ENCODE data around the gene JMJD6. TPM values are rescaled to one million over a fixed set of nuclear protein-coding genes. Genes with fewer than 3 reads are reported as not detected.

JMJD6 gene
- total RNA-seq, 1 donor from 2014 or later: 68.6 TPM

DNA sequence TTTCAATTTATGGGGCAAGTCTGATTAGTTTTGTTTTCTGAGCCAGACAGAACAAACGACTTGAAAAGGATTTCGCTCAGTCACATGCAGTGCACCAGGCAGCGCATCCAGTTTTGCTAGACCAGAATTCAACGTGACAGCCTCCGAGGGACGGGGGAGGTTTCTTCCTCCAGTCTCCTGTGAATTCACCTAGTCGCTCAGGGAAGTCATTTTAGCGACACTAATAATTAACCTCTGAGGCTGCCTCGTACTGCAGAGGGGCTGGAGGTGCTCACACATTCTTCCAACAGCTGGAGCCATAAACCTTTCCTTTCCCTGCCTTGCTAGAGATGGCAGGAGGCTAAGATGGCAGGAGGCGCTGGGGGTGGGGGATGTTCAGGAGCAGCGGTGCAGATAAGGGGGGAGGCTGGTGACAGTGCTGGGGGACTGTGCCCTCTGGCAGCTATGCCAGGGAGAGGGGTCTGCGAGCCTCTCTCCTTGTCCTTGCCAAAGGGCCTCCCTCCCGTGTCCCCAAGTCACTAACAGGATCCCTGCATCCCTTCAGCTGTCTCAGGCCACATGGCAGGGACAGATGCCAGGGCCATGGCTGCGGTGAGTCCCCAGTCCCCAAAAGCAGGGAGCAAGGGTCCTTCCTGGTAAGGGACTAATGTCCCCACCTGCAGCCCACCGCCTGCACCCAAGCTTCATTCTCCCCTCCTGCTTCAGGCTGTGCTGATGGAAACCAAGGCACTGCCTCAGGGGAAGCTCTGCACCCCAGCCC is 39.7 kb downstream of the JMJD6 start:
- no peak for ATAC-seq
- intact Hi-C loops (cut with micrococcal nuclease): no loop called here
- no peak for DNase-seq

DNA sequence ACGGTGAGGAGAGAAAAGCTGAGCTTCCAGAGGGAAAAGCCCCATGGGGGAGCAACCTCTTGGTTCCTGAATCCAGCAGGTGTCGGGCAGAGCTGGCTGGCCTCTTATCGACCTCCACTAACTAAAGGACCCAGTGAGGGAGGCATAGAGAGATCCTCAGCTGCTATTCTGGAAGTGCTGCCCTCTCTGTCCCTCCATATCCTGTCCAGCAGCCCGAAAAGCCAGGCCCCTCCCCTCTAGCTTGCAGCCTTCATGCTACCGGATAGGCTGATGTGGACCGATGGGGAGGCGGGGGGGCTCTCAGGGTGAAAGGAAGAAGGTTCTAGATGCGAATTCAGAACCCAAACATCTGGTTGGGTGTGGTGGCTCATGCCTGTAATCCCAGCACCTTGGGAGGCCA is 40.6 kb downstream of the JMJD6 start:
- intact Hi-C loops (cut with micrococcal nuclease): no loop called here
- ATAC-seq (no peak), DNase-seq (peak; percentile 64)

DNA sequence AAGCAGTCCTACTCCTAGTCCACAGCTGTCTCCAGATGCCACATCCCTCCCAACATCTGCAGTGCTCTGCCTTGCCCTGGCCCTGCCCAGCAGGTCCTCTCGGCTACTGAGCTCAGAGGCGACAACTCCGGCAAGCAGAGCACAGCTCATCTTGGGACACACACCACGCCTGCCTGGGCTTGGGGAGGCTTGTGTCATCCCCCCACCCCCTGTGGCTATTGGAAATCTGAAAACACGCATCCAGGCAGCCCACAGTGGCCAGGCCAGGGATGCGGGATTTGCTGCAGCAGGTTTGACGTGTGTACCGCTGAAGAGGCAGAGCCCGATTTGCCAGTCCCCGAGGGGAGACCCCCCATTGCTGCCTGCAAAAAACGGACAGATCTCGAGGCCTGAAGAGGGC is 41.0 kb downstream of the JMJD6 start:
- no peak for ATAC-seq
- DNase-seq: no peak
- intact Hi-C loops (cut with micrococcal nuclease): no loop called here

DNA sequence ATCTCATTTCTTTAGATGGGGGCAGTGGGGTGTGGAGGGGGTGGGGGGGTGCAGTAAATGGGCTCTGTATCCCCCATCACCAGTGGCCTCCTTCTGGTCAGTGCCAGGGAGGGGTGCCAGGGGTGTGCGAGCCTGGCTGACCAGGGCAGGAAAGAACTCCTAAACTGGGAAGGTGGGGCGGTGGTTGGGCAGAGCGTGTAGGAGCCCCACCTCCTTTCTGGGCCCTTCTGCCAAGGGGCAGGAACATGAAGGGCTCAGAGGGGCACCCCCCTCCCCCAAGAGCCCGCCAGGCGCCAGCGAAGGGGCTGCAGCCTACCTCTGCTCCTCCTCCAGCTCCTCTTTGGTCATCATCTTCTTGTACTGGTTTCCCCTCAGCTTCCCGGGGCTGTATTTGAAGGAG is 41.6 kb downstream of the JMJD6 start:
- intact Hi-C loops (cut with micrococcal nuclease): no loop called here
- no peak for DNase-seq
- no peak for ATAC-seq

DNA sequence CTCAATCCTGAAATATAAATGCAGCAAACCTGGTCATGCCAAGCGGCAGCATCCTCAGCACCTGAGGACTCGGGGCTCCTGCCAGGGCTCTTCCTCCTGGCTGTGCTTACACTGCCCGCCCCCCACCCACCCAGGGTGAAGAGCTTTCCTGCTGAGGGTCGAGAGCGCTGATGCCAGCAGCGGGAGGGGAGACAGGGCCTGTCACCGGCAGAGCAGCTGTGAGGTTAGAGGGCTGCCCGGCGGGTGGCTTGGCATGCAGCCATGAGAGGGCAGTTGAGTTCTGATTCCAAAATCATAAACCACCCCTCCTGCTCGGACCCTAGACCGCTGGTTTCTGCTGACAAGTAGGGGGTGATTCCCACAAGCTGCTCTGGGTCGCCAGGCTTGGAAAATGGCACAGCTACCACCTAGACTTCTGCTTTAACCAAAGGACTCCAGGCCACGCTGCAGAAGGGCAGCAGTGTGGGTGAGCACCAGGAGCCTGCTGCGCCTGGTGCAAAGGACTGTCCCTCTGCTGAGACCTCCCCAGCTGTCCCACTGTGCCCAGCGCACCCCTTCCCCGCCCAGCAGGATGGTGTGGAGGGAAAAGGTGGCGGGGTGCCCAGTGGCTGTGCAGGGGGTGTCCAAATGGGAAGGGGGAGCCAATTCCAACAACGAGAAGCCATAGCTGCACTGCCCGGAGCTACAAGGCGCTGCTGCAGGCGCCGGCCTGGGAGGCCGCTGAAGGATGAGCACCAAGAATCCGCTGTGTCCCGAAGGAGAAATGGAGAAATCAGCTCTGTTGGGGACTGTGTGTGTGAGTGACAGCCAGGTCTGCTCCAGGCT is 42.3 kb downstream of the JMJD6 start:
- ATAC-seq: no peak
- intact Hi-C loops (cut with micrococcal nuclease): no loop called here
- DNase-seq: no peak

DNA sequence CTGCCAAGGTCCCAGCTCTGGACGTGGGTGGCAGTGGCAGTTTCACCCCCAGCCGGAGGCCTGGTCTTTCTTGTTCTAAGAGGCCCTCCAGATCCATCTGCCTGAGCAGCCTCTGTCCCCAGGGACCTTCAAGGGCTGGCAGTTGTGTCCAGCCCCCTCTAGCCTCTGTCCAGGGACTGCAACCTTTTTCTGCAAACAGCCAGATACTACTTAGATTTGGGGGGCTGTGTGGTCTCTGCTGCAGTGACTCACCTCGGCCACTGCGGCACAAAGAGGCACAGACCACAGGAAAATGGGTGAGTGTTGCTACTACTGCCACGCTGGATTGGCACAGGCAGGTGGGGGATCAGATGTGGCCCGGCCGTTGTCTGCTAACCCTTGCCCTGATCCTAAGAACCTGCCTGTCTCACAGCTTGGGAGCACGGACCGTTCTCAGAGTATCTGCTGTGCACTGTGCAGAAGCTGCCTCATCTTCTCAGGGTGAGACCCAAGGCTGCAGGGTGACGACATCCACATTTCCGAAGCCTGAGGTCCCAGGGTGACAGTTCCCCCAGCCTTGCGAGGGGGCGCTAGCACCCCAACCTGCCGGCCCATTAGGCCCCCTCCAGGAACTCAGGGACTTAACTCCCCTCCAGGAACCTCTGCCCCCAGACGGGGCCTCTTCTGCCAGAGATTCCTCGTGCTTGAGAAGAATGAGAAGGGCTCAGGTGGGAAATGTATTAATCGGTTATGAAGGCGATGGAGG is 43.2 kb downstream of the JMJD6 start:
- intact Hi-C loops (cut with micrococcal nuclease): no loop called here
- no peak for ATAC-seq
- DNase-seq: no peak

GRCh38 chr17:76682296-76682695 is 44.1 kb downstream of the JMJD6 start:
- ATAC-seq: peak; percentile 59
- intact Hi-C loops (cut with micrococcal nuclease): no loop called here
- DNase-seq: peak; percentile 79

DNA sequence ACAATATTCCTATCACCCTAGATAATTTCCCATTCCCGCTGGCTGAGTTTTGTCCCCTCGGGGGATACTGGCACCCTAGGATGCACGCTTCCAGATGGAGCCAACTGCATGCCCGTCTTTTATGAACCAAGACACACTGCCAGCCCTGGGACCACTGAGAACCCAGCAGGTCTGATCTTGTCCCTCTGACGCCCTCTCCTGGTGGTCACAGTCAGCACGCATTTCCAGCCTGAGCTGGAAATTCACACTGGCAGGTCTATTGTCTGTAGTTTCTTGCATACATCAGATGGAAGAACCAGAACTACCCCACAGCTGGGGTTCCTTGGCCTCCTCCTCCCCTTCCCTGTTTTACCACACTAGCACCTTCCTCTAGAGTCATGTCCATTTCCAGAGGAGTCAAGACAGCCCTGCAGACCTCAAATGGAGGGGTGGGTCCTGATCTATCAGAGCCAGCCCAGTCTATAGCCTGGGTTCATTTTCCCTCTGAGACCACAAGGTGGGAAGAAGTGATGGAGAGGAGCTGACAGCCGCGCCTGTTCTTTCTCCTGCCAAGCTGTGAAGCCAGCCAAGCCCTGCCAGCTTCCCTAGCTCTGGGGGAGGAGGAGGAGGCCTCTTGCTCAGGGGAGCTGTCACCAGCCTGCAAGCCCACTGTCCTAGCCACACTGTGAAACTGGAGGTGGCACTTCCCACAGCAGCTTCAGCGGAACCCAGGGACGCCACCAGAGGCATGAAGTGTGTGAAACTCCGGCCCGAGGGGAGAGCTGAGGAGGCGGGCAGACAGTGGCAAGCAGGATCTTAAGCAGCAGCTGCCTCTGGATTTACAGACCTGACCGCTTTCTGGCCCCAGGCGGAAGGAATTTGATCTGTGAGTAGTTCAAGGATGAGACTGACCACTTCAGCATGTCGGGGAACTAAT is 44.9 kb downstream of the JMJD6 start:
- DNase-seq (peak; percentile 76), ATAC-seq (peak; percentile 67)
- intact Hi-C loops (cut with micrococcal nuclease): no loop called here

DNA sequence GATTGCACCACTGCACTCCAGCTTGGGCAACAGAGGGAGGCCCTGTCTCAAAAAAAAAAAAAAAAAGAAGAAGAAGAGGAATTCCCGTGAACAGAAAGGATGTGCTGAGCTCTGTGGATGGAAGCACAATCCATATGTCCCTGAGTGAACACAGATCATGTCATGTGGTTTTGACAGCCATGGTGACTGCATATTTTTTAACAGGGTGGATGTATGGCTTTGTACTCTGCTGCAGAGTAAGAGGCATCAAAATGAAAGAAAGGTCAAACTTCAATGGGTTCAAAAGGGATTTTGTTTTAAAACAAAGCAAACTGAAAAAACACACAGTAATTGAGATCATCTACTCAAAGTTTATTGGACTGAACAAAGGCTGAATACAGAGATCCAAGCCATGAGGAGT is 47.2 kb downstream of the JMJD6 start:
- intact Hi-C loops (cut with micrococcal nuclease): no loop called here

GRCh38 chr17:76678330-76678729 is 48.1 kb downstream of the JMJD6 start:
- intact Hi-C loops (cut with micrococcal nuclease): no loop called here
- no peak for ATAC-seq
- no peak for DNase-seq

More for the DNA sequence above, 47.2 kb downstream of the JMJD6 start:
- no peak for DNase-seq
- no peak for ATAC-seq

- intact Hi-C loops (cut with micrococcal nuclease): no loop called here
- no peak for ATAC-seq
- no peak for DNase-seq
Observed at GRCh38 chr17:76677406-76677805, 49.0 kb downstream of the JMJD6 start.

DNA sequence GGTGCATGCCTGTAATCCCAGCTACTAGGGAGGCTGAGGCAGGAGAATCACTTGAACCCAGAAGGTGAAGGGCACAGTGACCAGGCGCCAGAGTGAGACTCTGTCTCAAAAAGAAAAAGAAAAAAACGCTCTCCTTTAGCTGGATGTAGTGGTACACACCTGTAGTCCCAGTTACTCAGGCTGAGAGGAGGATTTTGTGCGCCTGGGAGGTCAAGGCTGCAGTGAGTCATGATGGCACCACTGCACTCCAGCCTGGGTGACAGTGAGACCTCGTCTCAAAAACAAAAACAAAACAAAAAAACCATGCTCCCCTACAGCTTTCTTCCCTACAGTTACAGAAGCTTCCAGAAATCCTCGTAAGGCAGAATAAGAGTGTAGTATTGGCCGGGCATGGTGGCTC is 49.8 kb downstream of the JMJD6 start:
- intact Hi-C loops (cut with micrococcal nuclease): no loop called here
- DNase-seq (no peak), ATAC-seq (no peak)

- DNase-seq (no peak), ATAC-seq (no peak)
- intact Hi-C loops (cut with micrococcal nuclease): no loop called here
Observed at GRCh38 chr17:76675648-76676047, 50.8 kb downstream of the JMJD6 start.

DNA sequence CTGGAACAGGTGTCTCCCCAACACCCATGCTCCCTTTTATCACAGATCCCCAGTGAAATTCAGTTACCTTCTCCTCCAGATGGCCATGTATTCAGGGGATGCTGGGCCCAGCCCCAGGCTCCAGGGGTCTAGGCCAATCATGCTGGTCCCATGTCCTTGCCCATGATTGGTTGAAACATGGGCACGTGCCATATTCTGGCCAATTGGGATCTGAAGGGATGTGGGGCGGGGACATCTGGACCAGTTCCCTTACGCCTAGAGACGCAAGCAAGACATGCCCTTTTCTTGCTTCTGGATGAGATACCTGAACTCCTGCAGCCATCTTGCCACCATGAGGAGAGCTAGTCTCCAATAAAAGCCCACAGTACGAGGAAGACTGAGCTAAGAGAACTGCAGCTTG is 51.8 kb downstream of the JMJD6 start:
- DNase-seq: no peak
- no peak for ATAC-seq
- intact Hi-C loops (cut with micrococcal nuclease): no loop called here

- intact Hi-C loops (cut with micrococcal nuclease): no loop called here
- ATAC-seq (no peak), DNase-seq (no peak)
Observed at GRCh38 chr17:76673729-76674128, 52.7 kb downstream of the JMJD6 start.

DNA sequence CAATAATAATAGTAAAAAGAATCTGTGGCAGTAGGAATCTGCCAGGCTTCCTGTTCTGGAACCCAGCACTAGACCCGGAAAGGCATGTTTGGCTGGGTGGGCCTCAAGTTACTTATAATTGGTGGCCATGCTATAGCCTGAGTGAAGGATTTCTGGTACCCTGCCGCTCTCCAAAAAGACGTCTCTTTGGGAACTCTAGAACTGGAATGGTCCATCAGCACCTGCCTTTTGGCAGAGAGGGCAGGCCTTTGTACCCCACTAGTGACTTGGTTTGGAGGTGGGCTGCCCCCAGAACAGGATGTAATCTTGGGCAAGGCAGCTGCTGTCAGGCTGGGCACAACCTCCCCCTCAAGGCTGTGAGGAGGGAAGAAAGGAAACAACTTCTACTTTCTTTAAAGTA is 53.5 kb downstream of the JMJD6 start:
- no peak for ATAC-seq
- DNase-seq: no peak
- intact Hi-C loops (cut with micrococcal nuclease): no loop called here

DNA sequence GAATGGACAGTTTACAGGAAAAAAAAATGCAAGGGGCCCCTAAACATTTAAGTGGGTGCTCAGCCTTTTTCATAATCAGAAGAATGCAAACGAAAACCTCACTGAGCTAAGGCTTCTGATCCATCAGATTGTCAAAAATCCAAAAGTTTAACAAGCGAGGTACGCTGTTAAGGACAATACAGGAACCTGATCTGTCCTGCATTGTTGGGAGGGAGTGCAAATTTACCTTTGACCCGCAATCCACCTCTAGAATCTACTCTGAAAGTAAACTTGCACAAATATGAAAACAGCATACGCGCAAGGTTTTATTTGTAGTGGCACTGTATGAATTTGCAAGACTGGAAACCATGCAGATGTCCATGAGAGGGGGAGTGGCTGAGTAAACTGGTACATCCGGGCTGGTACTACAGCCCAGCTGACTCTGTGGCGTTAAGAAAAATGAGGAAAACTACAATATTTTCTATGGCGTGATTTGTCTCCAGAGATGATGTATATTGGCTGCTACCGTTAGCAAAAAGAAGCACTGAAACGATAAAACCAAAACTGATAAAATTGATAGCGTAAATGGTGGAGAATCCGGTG is 54.0 kb downstream of the JMJD6 start:
- no peak for DNase-seq
- ATAC-seq: no peak
- intact Hi-C loops (cut with micrococcal nuclease): no loop called here

DNA sequence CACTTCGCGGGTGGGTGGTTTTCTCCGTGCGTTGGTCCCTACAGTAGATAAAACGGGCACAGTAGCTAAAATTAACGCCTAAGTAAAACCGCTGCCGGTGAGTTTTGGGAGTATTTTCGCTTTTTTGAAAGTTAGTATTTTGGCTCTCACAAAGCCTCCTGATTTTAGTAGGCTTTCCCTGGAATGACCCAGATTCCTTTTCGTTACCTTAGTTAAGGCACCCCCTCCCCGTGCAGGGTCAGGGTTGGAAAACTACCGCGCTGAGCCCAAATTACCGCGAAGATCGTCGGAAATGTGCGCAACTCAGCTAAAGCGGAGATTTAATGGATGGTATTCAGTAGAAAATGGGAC is 54.5 kb downstream of the JMJD6 start:
- intact Hi-C loops (cut with micrococcal nuclease): no loop called here
- DNase-seq (no peak), ATAC-seq (peak; percentile 2)

Data from left ventricle myocardium superior (tissue), 1 donor.